ENCODE results near the gene AMIGO3. TPM values are rescaled to one million over a fixed set of nuclear protein-coding genes. Genes with fewer than 3 reads are reported as not detected.
A peak's percentile ranks its signal among the peaks of the same experiment; 100 is the strongest.

Gene AMIGO3
- total RNA-seq, 1 experiment from 2014 or later: not detected

- no peaks in the 10 kb centered on the region for H3K4me1 Mint-ChIP-seq (ENCODE audit: low read depth, unreplicated experiment)
- Histone ChIP-seq H3K4me1 (no peaks in the 10 kb centered on the region), H3K4me3 (ENCODE audit: low read depth, low read length) (no peak overlapping the region), H3K9me3 (0 out of 2 replicates have a peak, but pooled peaks cover 3% of the 10 kb centered on the region), H3K27me3 (replicated peaks; ENCODE audit: control insufficient read depth, insufficient read depth, low read length) (no peaks in the 10 kb centered on the region), H3K36me3 (ENCODE audit: control insufficient read depth, insufficient read depth, low read length) (no peaks in the 10 kb centered on the region)
- DNase-seq: no peak
- peaks cover 19% of the 10 kb centered on the region for H3K36me3 Mint-ChIP-seq (ENCODE audit: insufficient read depth, unreplicated experiment)
- H3K27me3 Mint-ChIP-seq (ENCODE audit: insufficient read depth, unreplicated experiment): no peaks in the 10 kb centered on the region
- no peak for TF ChIP-seq CTCF (IDR thresholded peaks at IDR 0.05; ENCODE audit: insufficient read depth in 1 of 2, low read depth in 1 of 2, low read length in 1 of 2, severe bottlenecking in 1 of 2, unreplicated experiment in 1 of 2)
- intact Hi-C loops (cut with micrococcal nuclease; ENCODE audit: unreplicated experiment): no loop called here
- POLR2A ChIA-PET: no interaction called here
- H3K4me3 Mint-ChIP-seq (ENCODE audit: unreplicated experiment): no peak overlapping the region
- H3K9me3 Mint-ChIP-seq (ENCODE audit: unreplicated experiment): no peaks in the 10 kb centered on the region
- CTCF ChIA-PET: no interaction called here
- H3K27ac Mint-ChIP-seq (ENCODE audit: unreplicated experiment): no peak overlapping the region
- BruUV-seq (replicated peaks): TSS peak; percentile 8
These were observed 39.7 kb upstream of the AMIGO3 start for GRCh38 chr3:49759226-49759625.

- ChIA-PET POLR2A (no interaction called here), CTCF (no interaction called here)
- H3K27me3 Mint-ChIP-seq (ENCODE audit: insufficient read depth, unreplicated experiment): no peaks in the 10 kb centered on the region
- H3K27ac Mint-ChIP-seq (ENCODE audit: unreplicated experiment): no peak overlapping the region
- H3K36me3 ChIP-seq (ENCODE audit: control insufficient read depth, insufficient read depth, low read length): no peaks in the 10 kb centered on the region; the same call in 1 of the 2 replicates
- intact Hi-C loops (cut with micrococcal nuclease; ENCODE audit: unreplicated experiment): no loop called here
- H3K27me3 ChIP-seq (replicated peaks; ENCODE audit: control insufficient read depth, insufficient read depth, low read length): no peaks in the 10 kb centered on the region
- H3K4me3 Mint-ChIP-seq (ENCODE audit: unreplicated experiment): no peak overlapping the region
- no peak overlapping the region for H3K4me3 ChIP-seq (ENCODE audit: low read depth, low read length)
- no peak for DNase-seq
- no peak for TF ChIP-seq CTCF (IDR thresholded peaks at IDR 0.05; ENCODE audit: insufficient read depth in 1 of 2, low read depth in 1 of 2, low read length in 1 of 2, severe bottlenecking in 1 of 2, unreplicated experiment in 1 of 2)
- no peaks in the 10 kb centered on the region for H3K9me3 Mint-ChIP-seq (ENCODE audit: unreplicated experiment)
- H3K36me3 Mint-ChIP-seq (ENCODE audit: insufficient read depth, unreplicated experiment): peaks cover 27% of the 10 kb centered on the region
- BruUV-seq (replicated peaks): no TSS peak
- no peaks in the 10 kb centered on the region; the same call in 1 of the 2 replicates for H3K4me1 ChIP-seq
- 0 out of 2 replicates have a peak, but pooled peaks cover 3% of the 10 kb centered on the region for H3K9me3 ChIP-seq
- H3K4me1 Mint-ChIP-seq (ENCODE audit: low read depth, unreplicated experiment): peaks cover 6% of the 10 kb centered on the region
These were observed 37.7 kb upstream of the AMIGO3 start for GRCh38 chr3:49757197-49757596.

- H3K4me3 Mint-ChIP-seq (ENCODE audit: unreplicated experiment): no peak overlapping the region
These were observed 36.6 kb upstream of the AMIGO3 start for GRCh38 chr3:49756036-49756435.

More at GRCh38 chr3:49756036-49756435, 36.6 kb upstream of the AMIGO3 start:
- H3K36me3 Mint-ChIP-seq (ENCODE audit: insufficient read depth, unreplicated experiment): peaks cover 27% of the 10 kb centered on the region
- no peak for DNase-seq
- TF ChIP-seq CTCF (IDR thresholded peaks at IDR 0.05; ENCODE audit: insufficient read depth in 1 of 2, low read depth in 1 of 2, low read length in 1 of 2, severe bottlenecking in 1 of 2, unreplicated experiment in 1 of 2): no peak
- peaks cover 10% of the 10 kb centered on the region; the same call in 1 of the 2 replicates for H3K4me1 ChIP-seq
- H3K4me3 ChIP-seq (ENCODE audit: low read depth, low read length): no peak overlapping the region
- H3K9me3 ChIP-seq: 0 out of 2 replicates have a peak, but pooled peaks cover 3% of the 10 kb centered on the region
- H3K4me1 Mint-ChIP-seq (ENCODE audit: low read depth, unreplicated experiment): peaks cover 6% of the 10 kb centered on the region
- H3K27me3 Mint-ChIP-seq (ENCODE audit: insufficient read depth, unreplicated experiment): no peaks in the 10 kb centered on the region
- H3K36me3 ChIP-seq (ENCODE audit: control insufficient read depth, insufficient read depth, low read length): no peaks in the 10 kb centered on the region; the same call in 1 of the 2 replicates
- ChIA-PET CTCF (no interaction called here), POLR2A (no interaction called here)
- intact Hi-C loops (cut with micrococcal nuclease; ENCODE audit: unreplicated experiment): no loop called here
- no TSS peak for BruUV-seq (replicated peaks)
- H3K27ac Mint-ChIP-seq (ENCODE audit: unreplicated experiment): no peak overlapping the region
- no peaks in the 10 kb centered on the region for H3K27me3 ChIP-seq (replicated peaks; ENCODE audit: control insufficient read depth, insufficient read depth, low read length)
- H3K9me3 Mint-ChIP-seq (ENCODE audit: unreplicated experiment): no peaks in the 10 kb centered on the region

Data from Caco-2 (cell line).